Measurements from ENCODE around the gene EGLN3. TPM values are rescaled to one million over a fixed set of nuclear protein-coding genes. Genes with fewer than 3 reads are reported as not detected.
"Not testable (repeated sequence)": the region's sequence is repeated elsewhere in the genome, so short reads cannot be mapped to it uniquely, and the experiment has no call there.

The EGLN3 gene
- total RNA-seq, 1 donor from 2014 or later = 0.38 TPM

DNA sequence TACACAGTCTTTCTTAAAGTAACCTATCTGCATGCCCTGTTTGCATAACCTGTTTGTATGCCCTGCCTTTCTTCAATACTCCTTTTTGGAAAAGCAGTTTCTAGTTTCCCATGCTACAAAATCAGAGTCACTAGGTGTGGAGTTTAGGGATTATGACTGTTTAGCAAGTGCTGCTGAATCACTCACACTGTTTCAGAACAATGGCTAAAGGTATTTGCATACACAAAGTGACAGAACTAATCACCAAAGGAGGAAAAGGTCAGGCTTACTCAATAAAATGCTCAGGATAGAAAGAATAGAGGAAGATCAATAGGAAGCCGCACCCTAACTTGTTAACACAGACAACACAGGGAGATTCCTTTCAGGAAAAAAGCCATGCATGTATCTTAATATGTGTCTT is 19.4 kb downstream of the EGLN3 start:
- no peak overlapping the region for H3K4me3 Mint-ChIP-seq (ENCODE audit: unreplicated experiment)
- H3K27ac Mint-ChIP-seq (ENCODE audit: unreplicated experiment) = no peak overlapping the region
- H3K36me3 Mint-ChIP-seq (ENCODE audit: unreplicated experiment) = no peaks in the 10 kb centered on the region
- no peaks in the 10 kb centered on the region for H3K4me1 Mint-ChIP-seq (ENCODE audit: unreplicated experiment)
- H3K9me3 Mint-ChIP-seq (ENCODE audit: unreplicated experiment) = no peaks in the 10 kb centered on the region
- peaks cover 6% of the 10 kb centered on the region for H3K27me3 Mint-ChIP-seq (ENCODE audit: unreplicated experiment)
- DNase-seq (ENCODE audit: extremely low spot score, unreplicated experiment) = no peak
- no peak for TF ChIP-seq CTCF (IDR thresholded peaks at IDR 0.05)

GRCh38 chr14:33930439-33930838 is 20.4 kb downstream of the EGLN3 start:
- H3K27ac Mint-ChIP-seq (ENCODE audit: unreplicated experiment) = no peak overlapping the region
- no peaks in the 10 kb centered on the region for H3K4me1 Mint-ChIP-seq (ENCODE audit: unreplicated experiment)
- H3K9me3 Mint-ChIP-seq (ENCODE audit: unreplicated experiment) = no peaks in the 10 kb centered on the region

GRCh38 chr14:33929799-33930408 is 21.0 kb downstream of the EGLN3 start:
- Mint-ChIP-seq H3K36me3 (ENCODE audit: unreplicated experiment) (no peaks in the 10 kb centered on the region), H3K27ac (ENCODE audit: unreplicated experiment) (no peak overlapping the region), H3K27me3 (ENCODE audit: unreplicated experiment) (peaks cover 6% of the 10 kb centered on the region), H3K4me1 (ENCODE audit: unreplicated experiment) (no peaks in the 10 kb centered on the region), H3K9me3 (ENCODE audit: unreplicated experiment) (no peaks in the 10 kb centered on the region), H3K4me3 (ENCODE audit: unreplicated experiment) (no peak overlapping the region)
- no peak for DNase-seq (ENCODE audit: extremely low spot score, unreplicated experiment)
- TF ChIP-seq CTCF (IDR thresholded peaks at IDR 0.05) = no peak

More at GRCh38 chr14:33930439-33930838, 20.4 kb downstream of the EGLN3 start:
- no peak for TF ChIP-seq CTCF (IDR thresholded peaks at IDR 0.05)
- Mint-ChIP-seq H3K27me3 (ENCODE audit: unreplicated experiment) (peaks cover 6% of the 10 kb centered on the region), H3K4me3 (ENCODE audit: unreplicated experiment) (no peak overlapping the region), H3K36me3 (ENCODE audit: unreplicated experiment) (no peaks in the 10 kb centered on the region)
- DNase-seq (ENCODE audit: extremely low spot score, unreplicated experiment) = no peak

GRCh38 chr14:33928895-33929294 is 22.0 kb downstream of the EGLN3 start:
- Mint-ChIP-seq H3K27me3 (ENCODE audit: unreplicated experiment) (peaks cover 6% of the 10 kb centered on the region), H3K4me1 (ENCODE audit: unreplicated experiment) (no peaks in the 10 kb centered on the region), H3K4me3 (ENCODE audit: unreplicated experiment) (no peak overlapping the region), H3K9me3 (ENCODE audit: unreplicated experiment) (no peaks in the 10 kb centered on the region), H3K36me3 (ENCODE audit: unreplicated experiment) (no peaks in the 10 kb centered on the region), H3K27ac (ENCODE audit: unreplicated experiment) (no peak overlapping the region)
- no peak for DNase-seq (ENCODE audit: extremely low spot score, unreplicated experiment)
- no peak for TF ChIP-seq CTCF (IDR thresholded peaks at IDR 0.05)

GRCh38 chr14:33927944-33928343 is 22.9 kb downstream of the EGLN3 start:
- H3K4me3 Mint-ChIP-seq (ENCODE audit: unreplicated experiment) = no peak overlapping the region
- no peaks in the 10 kb centered on the region for H3K4me1 Mint-ChIP-seq (ENCODE audit: unreplicated experiment)
- TF ChIP-seq CTCF (IDR thresholded peaks at IDR 0.05) = no peak
- peaks cover 6% of the 10 kb centered on the region for H3K27me3 Mint-ChIP-seq (ENCODE audit: unreplicated experiment)
- no peaks in the 10 kb centered on the region for H3K36me3 Mint-ChIP-seq (ENCODE audit: unreplicated experiment)
- H3K27ac Mint-ChIP-seq (ENCODE audit: unreplicated experiment) = no peak overlapping the region
- no peaks in the 10 kb centered on the region for H3K9me3 Mint-ChIP-seq (ENCODE audit: unreplicated experiment)
- DNase-seq (ENCODE audit: extremely low spot score, unreplicated experiment) = no peak

DNA sequence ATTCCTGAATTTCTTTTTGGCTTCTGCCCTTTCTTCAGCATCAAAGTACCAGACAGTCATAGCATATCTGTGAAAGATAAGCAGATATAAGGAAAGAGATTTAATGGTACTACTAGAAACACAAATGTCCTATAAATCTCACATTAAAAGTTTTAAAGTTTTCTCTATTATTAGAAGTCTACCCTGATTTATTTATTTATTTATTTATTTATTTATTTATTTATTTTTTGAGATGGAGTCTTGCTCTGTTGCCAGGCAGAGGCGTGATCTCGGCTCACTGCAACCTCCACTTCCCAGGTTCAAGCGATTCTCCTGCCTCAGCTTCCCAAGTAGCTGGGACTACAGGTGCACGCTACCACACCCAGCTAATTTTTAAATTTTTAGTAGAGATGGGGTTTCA is 23.9 kb downstream of the EGLN3 start:
- not testable (repeated sequence) for DNase-seq (ENCODE audit: extremely low spot score, unreplicated experiment); H3K4me1 Mint-ChIP-seq (ENCODE audit: unreplicated experiment); H3K27me3 Mint-ChIP-seq (ENCODE audit: unreplicated experiment); H3K4me3 Mint-ChIP-seq (ENCODE audit: unreplicated experiment); H3K27ac Mint-ChIP-seq (ENCODE audit: unreplicated experiment); H3K36me3 Mint-ChIP-seq (ENCODE audit: unreplicated experiment); H3K9me3 Mint-ChIP-seq (ENCODE audit: unreplicated experiment)

Data from osteocyte (in vitro differentiated cells).